ENCODE measurements around the gene LAMA4. TPM values are rescaled to one million over a fixed set of nuclear protein-coding genes. Genes with fewer than 3 reads are reported as not detected.

Gene LAMA4
- total RNA-seq, 1 experiment from 2014 or later: 18.4 TPM

- DNase-seq (ENCODE audit: low spot score): no peak
Observed at GRCh38 chr6:112187736-112188135, 66.6 kb downstream of the LAMA4 start.

GRCh38 chr6:112184951-112185350 is 69.4 kb downstream of the LAMA4 start:
- DNase-seq (ENCODE audit: low spot score): no peak

- DNase-seq (ENCODE audit: low spot score): no peak
Observed at GRCh38 chr6:112183271-112183671, 71.1 kb downstream of the LAMA4 start.

- DNase-seq (ENCODE audit: low spot score): no peak
Observed at GRCh38 chr6:112181130-112181529, 73.2 kb downstream of the LAMA4 start.

- DNase-seq (ENCODE audit: low spot score): peak; percentile 78
Observed at GRCh38 chr6:112180095-112180820, 74.1 kb downstream of the LAMA4 start.

- no peak for DNase-seq (ENCODE audit: low spot score)
Observed at GRCh38 chr6:112179631-112180030, 74.7 kb downstream of the LAMA4 start.

GRCh38 chr6:112178846-112179245 is 75.5 kb downstream of the LAMA4 start:
- no peak for DNase-seq (ENCODE audit: low spot score)

GRCh38 chr6:112177092-112177491 is 77.3 kb downstream of the LAMA4 start:
- no peak for DNase-seq (ENCODE audit: low spot score)

- no peak for DNase-seq (ENCODE audit: low spot score)
Observed at GRCh38 chr6:112176175-112176574, 78.2 kb downstream of the LAMA4 start.

- no peak for DNase-seq (ENCODE audit: low spot score)
Observed at GRCh38 chr6:112173221-112173804, 81.1 kb downstream of the LAMA4 start.

- DNase-seq (ENCODE audit: low spot score): no peak
Observed at GRCh38 chr6:112172540-112172939, 81.8 kb downstream of the LAMA4 start.

GRCh38 chr6:112169541-112169940 is 84.8 kb downstream of the LAMA4 start:
- DNase-seq (ENCODE audit: low spot score): no peak

- DNase-seq (ENCODE audit: low spot score): peak; percentile 12
Observed at GRCh38 chr6:112163295-112164257, 90.8 kb downstream of the LAMA4 start.

GRCh38 chr6:112160745-112161144 is 93.6 kb downstream of the LAMA4 start:
- no peak for DNase-seq (ENCODE audit: low spot score)

- DNase-seq (ENCODE audit: low spot score): no peak
Observed at GRCh38 chr6:112156668-112157067, 97.7 kb downstream of the LAMA4 start.

- DNase-seq (ENCODE audit: low spot score): no peak
Observed at GRCh38 chr6:112155886-112156285, 98.5 kb downstream of the LAMA4 start.

GRCh38 chr6:112154711-112155110 is 99.7 kb downstream of the LAMA4 start:
- no peak for DNase-seq (ENCODE audit: low spot score)

- no peak for DNase-seq (ENCODE audit: low spot score)
Observed at GRCh38 chr6:112153926-112154607, 100.3 kb downstream of the LAMA4 start.

GRCh38 chr6:112150363-112150762 is 104.0 kb downstream of the LAMA4 start:
- no peak for DNase-seq (ENCODE audit: low spot score)

- peak; percentile 4 for DNase-seq (ENCODE audit: low spot score)
Observed at GRCh38 chr6:112149719-112150263, 104.6 kb downstream of the LAMA4 start.

- no peak for DNase-seq (ENCODE audit: low spot score)
Observed at GRCh38 chr6:112149236-112149635, 105.1 kb downstream of the LAMA4 start.

- no peak for DNase-seq (ENCODE audit: low spot score)
Observed at GRCh38 chr6:112148103-112148502, 106.3 kb downstream of the LAMA4 start.

All from H4 (cell line).